BJ (cell line): ENCODE results near the gene TMEM200C. TPM values are rescaled to one million over a fixed set of nuclear protein-coding genes. Genes with fewer than 3 reads are reported as not detected.
"Not testable (repeated sequence)": the region's sequence is repeated elsewhere in the genome, so short reads cannot be mapped to it uniquely, and the experiment has no call there.

ENCODE experiments used
- CTCF ChIA-PET: fragments of 350-600 bp; formaldehyde crosslinking; extraction: SDS; loops from one replicate; lab custom pipeline; 2021; ENCODE audit warnings: antibody characterized with exemption, inconsistent platforms; lab: Yijun Ruan, JAX
- POLR2A ChIA-PET: fragments of 300-600 bp; sonication (Branson Sonifier 250); formaldehyde crosslinking; extraction: SDS; loops from one replicate; lab custom pipeline; 2021; ENCODE audit warnings: antibody characterized with exemption; lab: Charles Lee
- DNase-seq: peaks from one replicate; pipeline ENCODE4 v3.0.0-alpha.2; 2011; ENCODE audit warnings: low read depth
- H3K27me3 ChIP-seq: 2 replicates; pipeline ENCODE4 v1.6.0; 2011; ENCODE audit warnings: low read length; ENCODE audit not compliant: control insufficient read depth, insufficient read depth
- H3K36me3 ChIP-seq: 2 replicates; pipeline ENCODE4 v1.5.1; 2011; ENCODE audit warnings: low read length; ENCODE audit not compliant: control insufficient read depth, insufficient read depth
- H3K4me3 ChIP-seq: 2 replicates; pipeline ENCODE4 v1.5.1; 2011; ENCODE audit warnings: low read depth, mild to moderate bottlenecking, control low read depth, low read length
- CTCF ChIP-seq: IDR thresholded peaks from 2 replicates; pipeline ENCODE4 v1.5.1; 2011; ENCODE audit warnings: low read depth, mild to moderate bottlenecking, control low read depth, inconsistent platforms, low read length, moderate library complexity; ENCODE audit not compliant: insufficient read depth
- polyA plus RNA-seq: library from polyadenylated mRNA; depleted of rRNA; stranded (reverse); fragments of >200 nt; gene quantifications from 2 replicates; pipeline ENCODE4 v1.2.3, GENCODE V29; 2011

Gene TMEM200C
- polyA plus RNA-seq, 1 experiment, result not detected

- ChIA-PET CTCF (no interaction called here), POLR2A (no interaction called here)
- Histone ChIP-seq H3K27me3 (no peaks in the 10 kb centered on the region), H3K36me3 (no peaks in the 10 kb centered on the region), H3K4me3 (no peak overlapping the region)
- no peak for TF ChIP-seq CTCF
- DNase-seq, result no peak
Observed at GRCh38 chr18:5872886-5873285, 22.4 kb downstream of the TMEM200C start.

GRCh38 chr18:5871426-5871825 lies 23.9 kb downstream of the TMEM200C start:
- Histone ChIP-seq H3K27me3 (no peaks in the 10 kb centered on the region), H3K36me3 (no peaks in the 10 kb centered on the region), H3K4me3 (no peak overlapping the region)
- CTCF ChIA-PET, result interaction anchor here (0.8 kb wide), 1 partner anchor 12 kb away, joined by 5 read pairs; no protein-coding TSS in a partner anchor
- POLR2A ChIA-PET, result no interaction called here
- TF ChIP-seq CTCF, result no peak
- no peak for DNase-seq

- POLR2A ChIA-PET, result no interaction called here
- CTCF ChIA-PET, result interaction anchor here (0.8 to 2.4 kb wide), 5 partner anchors 11 to 654 kb away, joined by 3 to 14 read pairs (median 6); no protein-coding TSS in a partner anchor
- peak; percentile 19 for DNase-seq
- peak; percentile 81 for TF ChIP-seq CTCF
- H3K27me3 ChIP-seq, result no peaks in the 10 kb centered on the region
- H3K4me3 ChIP-seq, result no peak overlapping the region
- no peaks in the 10 kb centered on the region for H3K36me3 ChIP-seq
Observed at GRCh38 chr18:5868218-5868854, 27.0 kb downstream of the TMEM200C start.

GRCh38 chr18:5865521-5865920 lies 29.8 kb downstream of the TMEM200C start:
- no peak for DNase-seq
- Histone ChIP-seq H3K27me3 (no peaks in the 10 kb centered on the region), H3K4me3 (no peak overlapping the region), H3K36me3 (no peaks in the 10 kb centered on the region)
- ChIA-PET POLR2A (no interaction called here), CTCF (interaction anchor here (1.5 kb wide), 1 partner anchor 354 kb away, joined by 3 read pairs; no protein-coding TSS in a partner anchor)
- no peak for TF ChIP-seq CTCF

- CTCF ChIA-PET, POLR2A ChIA-PET, H3K4me3 ChIP-seq, DNase-seq, H3K36me3 ChIP-seq, H3K27me3 ChIP-seq: not testable (repeated sequence)
Observed at GRCh38 chr18:5862127-5862526, 33.2 kb downstream of the TMEM200C start.

- DNase-seq, result no peak
- CTCF ChIA-PET, result no interaction called here
- no peak for TF ChIP-seq CTCF
- POLR2A ChIA-PET, result no interaction called here
- Histone ChIP-seq H3K27me3 (no peaks in the 10 kb centered on the region), H3K36me3 (no peaks in the 10 kb centered on the region), H3K4me3 (no peak overlapping the region)
Observed at GRCh38 chr18:5857180-5857579, 38.1 kb downstream of the TMEM200C start.
